HG03521 (cell line): ENCODE measurements around the gene KIRREL3.

Experiments
- ATAC-seq: cut with Tn5 transposase; IDR thresholded peaks from one replicate; pipeline ENCODE4 v1.9.1; 2021; ENCODE audit warnings: mild to moderate bottlenecking, moderate library complexity; ENCODE audit not compliant: unreplicated experiment

KIRREL3 gene

GRCh38 chr11:126480015-126480409, 520.6 kb downstream of the KIRREL3 start:
- no peak for ATAC-seq

- ATAC-seq = no peak
Observed at GRCh38 chr11:126479178-126479930, 521.2 kb downstream of the KIRREL3 start.

- ATAC-seq = no peak
Observed at GRCh38 chr11:126478466-126478865, 522.1 kb downstream of the KIRREL3 start.

GRCh38 chr11:126477535-126478305, 522.9 kb downstream of the KIRREL3 start:
- no peak for ATAC-seq

GRCh38 chr11:126476977-126477376, 523.6 kb downstream of the KIRREL3 start:
- ATAC-seq = no peak

GRCh38 chr11:126476266-126476924, 524.2 kb downstream of the KIRREL3 start:
- no peak for ATAC-seq

GRCh38 chr11:126475014-126475991, 525.3 kb downstream of the KIRREL3 start:
- no peak for ATAC-seq

- no peak for ATAC-seq
Observed at GRCh38 chr11:126474220-126474619, 526.4 kb downstream of the KIRREL3 start.

GRCh38 chr11:126473269-126473668, 527.3 kb downstream of the KIRREL3 start:
- no peak for ATAC-seq

GRCh38 chr11:126469311-126469710, 531.3 kb downstream of the KIRREL3 start:
- no peak for ATAC-seq

GRCh38 chr11:126468102-126468521, 532.5 kb downstream of the KIRREL3 start:
- ATAC-seq = no peak

- no peak for ATAC-seq
Observed at GRCh38 chr11:126467471-126467870, 533.1 kb downstream of the KIRREL3 start.

GRCh38 chr11:126467046-126467370, 533.6 kb downstream of the KIRREL3 start:
- no peak for ATAC-seq

- no peak for ATAC-seq
Observed at GRCh38 chr11:126466236-126467045, 534.1 kb downstream of the KIRREL3 start.

- peak; percentile 61 for ATAC-seq
Observed at GRCh38 chr11:126465573-126466188, 534.9 kb downstream of the KIRREL3 start.

- ATAC-seq = no peak
Observed at GRCh38 chr11:126464796-126465195, 535.8 kb downstream of the KIRREL3 start.

GRCh38 chr11:126462422-126462821, 538.1 kb downstream of the KIRREL3 start:
- no peak for ATAC-seq

GRCh38 chr11:126461996-126462395, 538.6 kb downstream of the KIRREL3 start:
- no peak for ATAC-seq

- ATAC-seq = no peak
Observed at GRCh38 chr11:126461096-126461440, 539.5 kb downstream of the KIRREL3 start.
